Neural progenitor cell (in vitro differentiated cells): ENCODE results near the gene MED17. TPM values are rescaled to one million over a fixed set of nuclear protein-coding genes. Genes with fewer than 3 reads are reported as not detected.

Experiments
- DNase-seq: peaks from one replicate; pipeline ENCODE4 v3.0.0-alpha.2; 2016; ENCODE audit warnings: low spot score
- H2AFZ ChIP-seq: fragments of 200-600 bp; sonication (generic); replicated peaks from 2 replicates; pipeline ENCODE4 v1.6.1; 2016; ENCODE audit warnings: antibody characterized with exemption
- H3F3A ChIP-seq: fragments of 200-600 bp; sonication (generic); 2 replicates; pipeline ENCODE4 v1.6.1; 2016; ENCODE audit warnings: antibody characterized with exemption, low read depth
- H3K27ac ChIP-seq: fragments of 200-600 bp; sonication (generic); 2 replicates; pipeline ENCODE4 v1.5.1; 2016; ENCODE audit warnings: mild to moderate bottlenecking
- H3K27me3 ChIP-seq: fragments of 200-600 bp; sonication (generic); 2 replicates; pipeline ENCODE4 v1.6.1; 2016; ENCODE audit warnings: mild to moderate bottlenecking, moderate library complexity
- H3K36me3 ChIP-seq: fragments of 200-600 bp; sonication (generic); 2 replicates; pipeline ENCODE4 v1.5.1; 2016
- H3K4me1 ChIP-seq: fragments of 200-600 bp; sonication (generic); 2 replicates; pipeline ENCODE4 v1.6.1; 2016; ENCODE audit warnings: mixed run types
- H3K4me2 ChIP-seq: fragments of 200-600 bp; sonication (generic); 2 replicates; pipeline ENCODE4 v1.6.1; 2016
- H3K4me3 ChIP-seq: fragments of 200-600 bp; sonication (generic); 2 replicates; pipeline ENCODE4 v1.5.1; 2016
- H3K79me2 ChIP-seq: fragments of 200-600 bp; sonication (generic); 2 replicates; pipeline ENCODE4 v1.6.1; 2016; ENCODE audit warnings: low read depth
- H3K9ac ChIP-seq: fragments of 200-600 bp; sonication (generic); 2 replicates; pipeline ENCODE4 v1.6.1; 2016
- H3K9me3 ChIP-seq: fragments of 200-600 bp; sonication (generic); 2 replicates; pipeline ENCODE4 v1.5.1; 2016; ENCODE audit warnings: low read depth
- H4K20me1 ChIP-seq: fragments of 200-600 bp; sonication (generic); 2 replicates; pipeline ENCODE4 v1.6.1; 2016; ENCODE audit warnings: low read depth
- H3K27ac Mint-ChIP-seq: 3 replicates; pipeline ENCODE4 v1.8.0; 2021; ENCODE audit warnings: mixed read lengths
- H3K27me3 Mint-ChIP-seq: 2 replicates; pipeline ENCODE4 v1.8.0; 2022; ENCODE audit warnings: low read depth, mild to moderate bottlenecking, inconsistent platforms, moderate library complexity, mixed read lengths; ENCODE audit not compliant: insufficient read depth
- H3K36me3 Mint-ChIP-seq: 3 replicates; pipeline ENCODE4 v1.8.0; 2021; ENCODE audit warnings: mixed read lengths
- H3K4me1 Mint-ChIP-seq: 3 replicates; pipeline ENCODE4 v1.8.0; 2021; ENCODE audit warnings: mixed read lengths
- H3K4me3 Mint-ChIP-seq: 3 replicates; pipeline ENCODE4 v1.8.0; 2021; ENCODE audit warnings: mild to moderate bottlenecking, moderate library complexity, mixed read lengths
- H3K9me3 Mint-ChIP-seq: 3 replicates; pipeline ENCODE4 v1.8.0; 2020; ENCODE audit warnings: mixed read lengths
- CTCF ChIP-seq: fragments of 200-600 bp; sonication (generic); IDR thresholded peaks from 2 replicates; pipeline ENCODE4 v1.5.1; 2017; ENCODE audit warnings: antibody characterized with exemption, mild to moderate bottlenecking
- EZH2 ChIP-seq: fragments of 200-600 bp; sonication (generic); IDR thresholded peaks from 2 replicates; pipeline ENCODE4 v1.6.1; 2017; ENCODE audit warnings: antibody characterized with exemption, mild to moderate bottlenecking, moderate library complexity
- EZH2phosphoT487 ChIP-seq: fragments of 200-600 bp; sonication (generic); IDR thresholded peaks from 2 replicates; pipeline ENCODE4 v1.6.1; 2017; ENCODE audit warnings: antibody characterized with exemption
- total RNA-seq: library from RNA; depleted of rRNA; stranded (reverse); fragments of >200 nt; gene quantifications from 2 replicates; pipeline ENCODE4 v1.2.3, GENCODE V29; 2015; ENCODE audit warnings: low replicate concordance

Gene MED17
- total RNA-seq, 1 donor from 2014 or later, result 76.4 TPM

GRCh38 chr11:93844568-93844967 is 60.5 kb downstream of the MED17 start:
- no peaks in the 10 kb centered on the region for H3K9me3 ChIP-seq
- no peak overlapping the region for H3K27ac ChIP-seq
- H3K27ac Mint-ChIP-seq, result no peak overlapping the region
- H2AFZ ChIP-seq, result no peak overlapping the region
- H3K36me3 Mint-ChIP-seq, result no peaks in the 10 kb centered on the region
- no peaks in the 10 kb centered on the region for H3K4me1 Mint-ChIP-seq
- TF ChIP-seq EZH2 (no peak), CTCF (no peak), EZH2phosphoT487 (no peak)
- H3K4me2 ChIP-seq, result no peak overlapping the region
- H4K20me1 ChIP-seq, result no peaks in the 10 kb centered on the region
- H3K4me1 ChIP-seq, result peaks cover 5% of the 10 kb centered on the region
- H3F3A ChIP-seq, result no peaks in the 10 kb centered on the region
- H3K36me3 ChIP-seq, result no peaks in the 10 kb centered on the region
- no peak overlapping the region for H3K4me3 Mint-ChIP-seq
- no peak overlapping the region for H3K4me3 ChIP-seq
- no peaks in the 10 kb centered on the region for H3K79me2 ChIP-seq
- no peak for DNase-seq
- no peaks in the 10 kb centered on the region for H3K9me3 Mint-ChIP-seq
- H3K9ac ChIP-seq, result no peak overlapping the region
- H3K27me3 ChIP-seq, result peaks cover 5% of the 10 kb centered on the region
- peaks cover 4% of the 10 kb centered on the region for H3K27me3 Mint-ChIP-seq

DNA sequence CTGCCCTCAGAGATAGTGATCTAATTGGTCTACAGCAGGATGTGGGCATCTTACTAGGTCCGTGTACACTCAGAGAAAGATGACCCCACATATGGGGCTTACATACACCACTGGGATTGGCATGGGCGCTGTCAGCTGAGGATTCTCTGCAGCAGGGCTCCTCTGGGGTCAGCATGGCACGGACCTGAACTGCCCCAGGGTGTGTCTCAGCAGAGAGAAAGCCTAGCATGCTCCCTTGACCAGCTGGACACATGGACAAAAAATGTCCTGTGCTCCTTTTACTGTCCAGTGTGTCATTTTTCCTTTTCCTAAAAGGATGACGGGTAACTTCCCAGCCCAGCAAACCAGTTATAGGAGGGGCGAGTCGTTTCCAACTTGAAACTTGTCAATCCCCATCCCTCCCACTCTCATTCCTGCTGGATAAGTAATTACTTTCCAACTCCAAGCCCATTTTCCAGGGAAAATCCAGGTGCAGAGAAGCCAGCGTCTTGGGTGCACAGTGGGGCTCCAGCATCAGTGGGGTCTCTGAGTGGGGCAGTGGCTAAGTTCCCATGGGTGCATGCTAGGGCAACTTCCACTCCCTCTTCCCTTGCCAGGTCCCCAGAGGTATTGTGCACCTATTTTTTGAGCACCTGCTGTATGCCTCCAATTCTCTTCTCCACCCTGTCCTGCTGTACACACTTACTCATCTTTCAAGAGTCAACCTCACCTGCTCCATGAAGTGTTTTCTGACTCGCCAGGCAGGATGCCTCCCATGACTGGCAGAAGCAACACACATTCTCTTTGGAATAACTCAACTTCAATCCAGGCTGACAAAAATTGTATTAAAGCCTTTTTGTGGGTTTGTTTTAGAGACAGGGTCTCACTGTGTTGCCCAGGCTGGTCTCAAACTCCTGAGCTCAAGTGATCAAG is 61.4 kb downstream of the MED17 start:
- H3F3A ChIP-seq, result no peaks in the 10 kb centered on the region
- no peak overlapping the region for H3K4me2 ChIP-seq
- H2AFZ ChIP-seq, result no peak overlapping the region
- H3K9ac ChIP-seq, result no peak overlapping the region
- Mint-ChIP-seq H3K4me1 (no peaks in the 10 kb centered on the region), H3K27ac (no peak overlapping the region), H3K9me3 (no peaks in the 10 kb centered on the region), H3K27me3 (peaks cover 4% of the 10 kb centered on the region), H3K36me3 (no peaks in the 10 kb centered on the region), H3K4me3 (no peak overlapping the region)
- TF ChIP-seq EZH2, result no peak
- TF ChIP-seq CTCF, result no peak
- TF ChIP-seq EZH2phosphoT487, result no peak
- H3K27ac ChIP-seq, result no peak overlapping the region
- no peak for DNase-seq
- H4K20me1 ChIP-seq, result no peaks in the 10 kb centered on the region
- no peak overlapping the region for H3K4me3 ChIP-seq
- peaks cover 7% of the 10 kb centered on the region for H3K4me1 ChIP-seq
- H3K36me3 ChIP-seq, result no peaks in the 10 kb centered on the region
- H3K27me3 ChIP-seq, result peaks cover 13% of the 10 kb centered on the region
- no peaks in the 10 kb centered on the region for H3K79me2 ChIP-seq
- no peaks in the 10 kb centered on the region for H3K9me3 ChIP-seq

DNA sequence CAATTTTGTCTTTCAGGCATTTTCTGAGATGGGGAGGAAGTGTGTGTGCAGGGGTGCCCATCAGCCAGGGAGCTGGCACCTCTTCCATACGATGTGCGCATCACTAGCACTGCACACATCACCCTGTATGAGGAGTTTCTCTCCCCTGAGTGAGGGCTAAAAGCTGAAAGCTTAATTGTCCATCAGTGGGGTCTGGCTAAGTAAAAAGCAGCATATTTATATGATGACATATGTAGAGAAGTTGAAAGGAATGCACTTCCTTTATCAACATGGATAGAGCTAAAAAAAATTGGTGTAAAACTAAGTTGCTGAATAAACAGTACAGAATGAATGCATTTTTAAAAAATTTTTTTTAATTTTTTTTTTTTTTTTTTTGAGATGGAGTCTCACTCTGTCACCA is 62.3 kb downstream of the MED17 start:
- H2AFZ ChIP-seq, result no peak overlapping the region
- no peak overlapping the region for H3K27ac ChIP-seq
- H3K4me3 ChIP-seq, result no peak overlapping the region
- H3K27ac Mint-ChIP-seq, result no peak overlapping the region
- no peaks in the 10 kb centered on the region for H3K9me3 Mint-ChIP-seq
- no peak for DNase-seq
- no peaks in the 10 kb centered on the region for H3K79me2 ChIP-seq
- H3K9ac ChIP-seq, result no peak overlapping the region
- peaks cover 4% of the 10 kb centered on the region for H3K27me3 Mint-ChIP-seq
- H3K4me2 ChIP-seq, result no peak overlapping the region
- H3K4me1 Mint-ChIP-seq, result no peaks in the 10 kb centered on the region
- no peak overlapping the region for H3K4me3 Mint-ChIP-seq
- H3K4me1 ChIP-seq, result peaks cover 2% of the 10 kb centered on the region
- no peaks in the 10 kb centered on the region for H4K20me1 ChIP-seq
- H3K27me3 ChIP-seq, result peaks cover 13% of the 10 kb centered on the region
- H3K9me3 ChIP-seq, result no peaks in the 10 kb centered on the region
- TF ChIP-seq EZH2 (no peak), EZH2phosphoT487 (no peak), CTCF (no peak)
- H3F3A ChIP-seq, result no peaks in the 10 kb centered on the region
- no peaks in the 10 kb centered on the region for H3K36me3 ChIP-seq
- no peaks in the 10 kb centered on the region for H3K36me3 Mint-ChIP-seq
